Measurements from ENCODE around the gene XIRP2.

DNA sequence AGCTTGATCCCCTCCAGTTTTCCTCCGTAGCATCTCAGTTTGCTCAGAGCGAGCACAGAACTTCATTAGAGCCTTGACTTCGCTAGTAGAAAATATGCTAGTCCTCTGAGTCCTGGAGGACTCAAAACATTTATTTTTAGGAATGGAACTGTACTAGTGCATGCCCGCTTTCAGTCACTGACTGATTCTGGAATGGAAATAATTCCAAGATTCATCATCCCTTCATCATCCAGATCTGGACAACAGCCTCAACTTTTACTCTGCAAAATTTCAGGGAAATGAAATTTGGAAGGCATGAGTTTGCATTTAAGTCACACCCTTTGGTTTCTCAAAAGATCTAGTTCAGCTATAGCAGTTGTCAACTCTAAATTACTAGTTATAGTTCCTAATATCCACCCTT lies 304.6 kb downstream of the XIRP2 start:
- TF ChIP-seq, protein P1, sequence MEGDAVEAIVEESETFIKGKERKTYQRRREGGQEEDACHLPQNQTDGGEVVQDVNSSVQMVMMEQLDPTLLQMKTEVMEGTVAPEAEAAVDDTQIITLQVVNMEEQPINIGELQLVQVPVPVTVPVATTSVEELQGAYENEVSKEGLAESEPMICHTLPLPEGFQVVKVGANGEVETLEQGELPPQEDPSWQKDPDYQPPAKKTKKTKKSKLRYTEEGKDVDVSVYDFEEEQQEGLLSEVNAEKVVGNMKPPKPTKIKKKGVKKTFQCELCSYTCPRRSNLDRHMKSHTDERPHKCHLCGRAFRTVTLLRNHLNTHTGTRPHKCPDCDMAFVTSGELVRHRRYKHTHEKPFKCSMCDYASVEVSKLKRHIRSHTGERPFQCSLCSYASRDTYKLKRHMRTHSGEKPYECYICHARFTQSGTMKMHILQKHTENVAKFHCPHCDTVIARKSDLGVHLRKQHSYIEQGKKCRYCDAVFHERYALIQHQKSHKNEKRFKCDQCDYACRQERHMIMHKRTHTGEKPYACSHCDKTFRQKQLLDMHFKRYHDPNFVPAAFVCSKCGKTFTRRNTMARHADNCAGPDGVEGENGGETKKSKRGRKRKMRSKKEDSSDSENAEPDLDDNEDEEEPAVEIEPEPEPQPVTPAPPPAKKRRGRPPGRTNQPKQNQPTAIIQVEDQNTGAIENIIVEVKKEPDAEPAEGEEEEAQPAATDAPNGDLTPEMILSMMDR (IDR thresholded peaks at IDR 0.05; ENCODE audit: control extremely low read depth in 1 of 3, insufficient read depth in 1 of 3, low read depth in 1 of 3, low read length in 3 of 3), result no peak
- no peak for TF ChIP-seq RNF2 (IDR thresholded peaks at IDR 0.05; ENCODE audit: borderline replicate concordance, low read depth, low read length, missing control alignments, poor library complexity, severe bottlenecking)
- no peak for TF ChIP-seq JUND (IDR thresholded peaks at IDR 0.05; ENCODE audit: low read length)
- TF ChIP-seq, protein P2, sequence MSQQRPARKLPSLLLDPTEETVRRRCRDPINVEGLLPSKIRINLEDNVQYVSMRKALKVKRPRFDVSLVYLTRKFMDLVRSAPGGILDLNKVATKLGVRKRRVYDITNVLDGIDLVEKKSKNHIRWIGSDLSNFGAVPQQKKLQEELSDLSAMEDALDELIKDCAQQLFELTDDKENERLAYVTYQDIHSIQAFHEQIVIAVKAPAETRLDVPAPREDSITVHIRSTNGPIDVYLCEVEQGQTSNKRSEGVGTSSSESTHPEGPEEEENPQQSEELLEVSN (IDR thresholded peaks at IDR 0.05), result no peak
- no peak for TF ChIP-seq KDM1A (IDR thresholded peaks at IDR 0.05; ENCODE audit: borderline replicate concordance, low read length)

Data from H1 (cell line).